HTERT RPE-1 (cell line): ENCODE results near the gene PPDPF.
"Not testable (repeated sequence)": the region's sequence is repeated elsewhere in the genome, so short reads cannot be mapped to it uniquely, and the experiment has no call there.

Experiments
- in situ Hi-C: fragments of 300-500 bp; cut with MboI; formaldehyde crosslinking; loops from 4 replicates; pipeline ENCODE4 v1.14.3; 2020; ENCODE audit warnings: low sequenced_read_pairs

PPDPF gene

GRCh38 chr20:63520504-63520933 is at the start of gene PPDPF:
PPDPF (plus strand) TSS chr20:63520765; CDS start chr20:63521309, 544 bp downstream.
- in situ Hi-C loops = no loop called here

GRCh38 chr20:63471002-63471716 is 49.4 kb upstream of the PPDPF start:
- in situ Hi-C loops = no loop called here

GRCh38 chr20:63471717-63471980 is 48.9 kb upstream of the PPDPF start:
- in situ Hi-C loops = no loop called here

- in situ Hi-C loops = no loop called here
Measured at GRCh38 chr20:63471981-63472831, 48.4 kb upstream of the PPDPF start, which contains the start of gene KCNQ2. KCNQ2 (minus strand) TSS chr20:63472655; CDS start chr20:63472463, 192 bp downstream.

- in situ Hi-C loops = no loop called here
Measured at GRCh38 chr20:63472862-63473390, 47.6 kb upstream of the PPDPF start.

GRCh38 chr20:63473555-63474449 is 46.8 kb upstream of the PPDPF start:
- in situ Hi-C loops = no loop called here

- in situ Hi-C loops = no loop called here
Measured at GRCh38 chr20:63475209-63475608, 45.4 kb upstream of the PPDPF start.

GRCh38 chr20:63477061-63477616 is 43.4 kb upstream of the PPDPF start:
- in situ Hi-C loops = no loop called here

GRCh38 chr20:63477944-63478343 is 42.6 kb upstream of the PPDPF start:
- in situ Hi-C loops = no loop called here

- in situ Hi-C loops = no loop called here
Measured at GRCh38 chr20:63478346-63479302, 41.9 kb upstream of the PPDPF start.

GRCh38 chr20:63479695-63480419 is 40.7 kb upstream of the PPDPF start:
- in situ Hi-C loops = not testable (repeated sequence)

- in situ Hi-C loops = no loop called here
Measured at GRCh38 chr20:63481503-63481902, 39.1 kb upstream of the PPDPF start.

GRCh38 chr20:63482021-63482587 is 38.5 kb upstream of the PPDPF start:
- in situ Hi-C loops = no loop called here

- in situ Hi-C loops = no loop called here
Measured at GRCh38 chr20:63483834-63484233, 36.7 kb upstream of the PPDPF start.

GRCh38 chr20:63484236-63484635 is 36.3 kb upstream of the PPDPF start:
- in situ Hi-C loops = no loop called here

- in situ Hi-C loops = no loop called here
Measured at GRCh38 chr20:63484651-63485403, 35.7 kb upstream of the PPDPF start.

GRCh38 chr20:63486300-63486855 is 34.2 kb upstream of the PPDPF start:
- in situ Hi-C loops = no loop called here
